Liver (tissue), 3 donors: Measurements from ENCODE around the gene ZNF547.

Experiments used
- EGR1 ChIP-seq, 2 donors: IDR thresholded peaks; 2 replicates each; pipeline ENCODE4 v1.6.1; 2016 to 2018; ENCODE audit warnings: antibody characterized with exemption in 2 of 2, low read depth in 2 of 2
- JUND ChIP-seq, 2 donors: IDR thresholded peaks; 2 replicates each; pipeline ENCODE4 v1.6.1; 2016; ENCODE audit warnings: antibody characterized with exemption in 2 of 2
- RXRA ChIP-seq, 2 donors: IDR thresholded peaks; 2 replicates each; pipeline ENCODE4 v1.6.1; 2017 to 2018; ENCODE audit warnings: antibody characterized with exemption in 2 of 2, mild to moderate bottlenecking in 1 of 2
- SP1 ChIP-seq: IDR thresholded peaks from 2 replicates; pipeline ENCODE4 v1.6.1; 2018; ENCODE audit warnings: antibody characterized with exemption, mild to moderate bottlenecking
- TAF1 ChIP-seq: conservative IDR thresholded peaks from 2 replicates; pipeline ENCODE4 v1.6.1; 2016; ENCODE audit warnings: antibody characterized with exemption, mild to moderate bottlenecking
- YY1 ChIP-seq: IDR thresholded peaks from 2 replicates; pipeline ENCODE4 v1.6.1; 2016; ENCODE audit warnings: antibody characterized with exemption, mild to moderate bottlenecking
- TF ChIP-seq, protein P1 (sequence below): IDR thresholded peaks from 2 replicates; pipeline ENCODE4 v1.6.1; 2016; ENCODE audit warnings: antibody characterized with exemption
- TF ChIP-seq, protein P2 (sequence below): fragments of 150-350 bp; IDR thresholded peaks from 2 replicates; pipeline ENCODE4 v1.5.1; 2017; ENCODE audit warnings: improper control_type of control experiment, low read depth, low read length; ENCODE audit not compliant: missing input control
- TF ChIP-seq, protein P3 (sequence below): IDR thresholded peaks from 2 replicates; pipeline ENCODE4 v1.6.1; 2016; ENCODE audit warnings: antibody characterized with exemption
- donor health status: healthy.
- donor health status: healthy.

DNA sequence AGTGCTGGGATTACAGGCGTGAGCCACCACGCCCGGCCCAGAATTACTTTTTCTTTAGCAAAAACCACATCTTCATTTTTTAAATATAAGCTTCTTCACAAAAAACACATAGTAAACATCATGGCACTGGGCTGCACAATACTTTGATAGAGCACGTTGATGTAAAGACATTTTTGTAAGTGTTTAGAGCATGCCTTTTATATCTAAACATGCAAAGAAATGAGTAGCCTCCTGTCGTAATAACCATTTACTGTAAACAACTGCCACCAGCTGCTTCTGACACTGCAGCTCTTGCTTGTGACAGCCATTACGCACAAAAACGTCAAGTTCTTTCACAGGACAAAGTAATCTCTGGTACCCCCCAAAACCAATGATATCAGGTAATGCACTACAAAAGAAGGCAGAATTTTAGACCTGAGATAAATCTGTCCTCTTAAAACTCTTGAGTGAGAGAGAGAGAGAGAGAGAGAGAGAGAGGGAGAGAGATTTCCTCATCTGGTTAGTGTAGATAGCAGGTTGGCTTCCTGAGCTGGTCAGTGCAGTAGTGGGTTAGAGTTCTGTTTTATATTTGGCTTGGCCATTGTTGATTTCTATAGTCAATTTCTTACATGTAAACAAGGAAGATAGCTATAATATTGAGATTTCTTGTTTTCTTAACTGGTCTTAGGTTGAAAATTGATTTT lies 19.6 kb downstream of the ZNF547 start:
- TF ChIP-seq, protein P1, sequence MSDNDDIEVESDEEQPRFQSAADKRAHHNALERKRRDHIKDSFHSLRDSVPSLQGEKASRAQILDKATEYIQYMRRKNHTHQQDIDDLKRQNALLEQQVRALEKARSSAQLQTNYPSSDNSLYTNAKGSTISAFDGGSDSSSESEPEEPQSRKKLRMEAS, result no peak
- TF ChIP-seq, protein P2, sequence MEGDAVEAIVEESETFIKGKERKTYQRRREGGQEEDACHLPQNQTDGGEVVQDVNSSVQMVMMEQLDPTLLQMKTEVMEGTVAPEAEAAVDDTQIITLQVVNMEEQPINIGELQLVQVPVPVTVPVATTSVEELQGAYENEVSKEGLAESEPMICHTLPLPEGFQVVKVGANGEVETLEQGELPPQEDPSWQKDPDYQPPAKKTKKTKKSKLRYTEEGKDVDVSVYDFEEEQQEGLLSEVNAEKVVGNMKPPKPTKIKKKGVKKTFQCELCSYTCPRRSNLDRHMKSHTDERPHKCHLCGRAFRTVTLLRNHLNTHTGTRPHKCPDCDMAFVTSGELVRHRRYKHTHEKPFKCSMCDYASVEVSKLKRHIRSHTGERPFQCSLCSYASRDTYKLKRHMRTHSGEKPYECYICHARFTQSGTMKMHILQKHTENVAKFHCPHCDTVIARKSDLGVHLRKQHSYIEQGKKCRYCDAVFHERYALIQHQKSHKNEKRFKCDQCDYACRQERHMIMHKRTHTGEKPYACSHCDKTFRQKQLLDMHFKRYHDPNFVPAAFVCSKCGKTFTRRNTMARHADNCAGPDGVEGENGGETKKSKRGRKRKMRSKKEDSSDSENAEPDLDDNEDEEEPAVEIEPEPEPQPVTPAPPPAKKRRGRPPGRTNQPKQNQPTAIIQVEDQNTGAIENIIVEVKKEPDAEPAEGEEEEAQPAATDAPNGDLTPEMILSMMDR, result no peak
- TF ChIP-seq JUND (IDR thresholded peaks at IDR 0.05) (no peak), TAF1 (no peak), SP1 (no peak), EGR1 (IDR thresholded peaks at IDR 0.05; ENCODE audit: low read depth in 2 of 2) (no peak), RXRA (IDR thresholded peaks at IDR 0.05) (no peak), YY1 (no peak)
- TF ChIP-seq, protein P3, sequence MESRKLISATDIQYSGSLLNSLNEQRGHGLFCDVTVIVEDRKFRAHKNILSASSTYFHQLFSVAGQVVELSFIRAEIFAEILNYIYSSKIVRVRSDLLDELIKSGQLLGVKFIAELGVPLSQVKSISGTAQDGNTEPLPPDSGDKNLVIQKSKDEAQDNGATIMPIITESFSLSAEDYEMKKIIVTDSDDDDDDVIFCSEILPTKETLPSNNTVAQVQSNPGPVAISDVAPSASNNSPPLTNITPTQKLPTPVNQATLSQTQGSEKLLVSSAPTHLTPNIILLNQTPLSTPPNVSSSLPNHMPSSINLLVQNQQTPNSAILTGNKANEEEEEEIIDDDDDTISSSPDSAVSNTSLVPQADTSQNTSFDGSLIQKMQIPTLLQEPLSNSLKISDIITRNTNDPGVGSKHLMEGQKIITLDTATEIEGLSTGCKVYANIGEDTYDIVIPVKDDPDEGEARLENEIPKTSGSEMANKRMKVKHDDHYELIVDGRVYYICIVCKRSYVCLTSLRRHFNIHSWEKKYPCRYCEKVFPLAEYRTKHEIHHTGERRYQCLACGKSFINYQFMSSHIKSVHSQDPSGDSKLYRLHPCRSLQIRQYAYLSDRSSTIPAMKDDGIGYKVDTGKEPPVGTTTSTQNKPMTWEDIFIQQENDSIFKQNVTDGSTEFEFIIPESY, result no peak
